Eye (tissue), 1 donor: ENCODE data around the gene PPP1R7.
A peak's percentile ranks its signal among the peaks of the same experiment; 100 is the strongest.

ENCODE experiments used
- DNase-seq: peaks from one replicate; pipeline ENCODE4 v3.0.0-alpha.2; 2015

PPP1R7 gene

GRCh38 chr2:241217320-241218031 lies 67.2 kb downstream of the PPP1R7 start:
- DNase-seq = peak; percentile 85

- peak; percentile 74 for DNase-seq
Observed at GRCh38 chr2:241218131-241219029, 68.1 kb downstream of the PPP1R7 start.

GRCh38 chr2:241219030-241219382 lies 68.7 kb downstream of the PPP1R7 start:
- peak; percentile 33 for DNase-seq

GRCh38 chr2:241219856-241220356 lies 69.6 kb downstream of the PPP1R7 start:
- DNase-seq = no peak

- DNase-seq = no peak
Observed at GRCh38 chr2:241223211-241224017, 73.1 kb downstream of the PPP1R7 start.

- DNase-seq = peak; percentile 79
Observed at GRCh38 chr2:241224018-241224850, 74.0 kb downstream of the PPP1R7 start.

- peak; percentile 21 for DNase-seq
Observed at GRCh38 chr2:241224851-241225438, 74.7 kb downstream of the PPP1R7 start.

GRCh38 chr2:241225545-241225944 lies 75.3 kb downstream of the PPP1R7 start:
- no peak for DNase-seq

- DNase-seq = no peak
Observed at GRCh38 chr2:241225983-241226382, 75.7 kb downstream of the PPP1R7 start.

- peak; percentile 51 for DNase-seq
Observed at GRCh38 chr2:241226723-241227572, 76.7 kb downstream of the PPP1R7 start.

- DNase-seq = no peak
Observed at GRCh38 chr2:241227594-241227993, 77.3 kb downstream of the PPP1R7 start.

- no peak for DNase-seq
Observed at GRCh38 chr2:241228081-241228859, 78.0 kb downstream of the PPP1R7 start.

- DNase-seq = no peak
Observed at GRCh38 chr2:241228860-241229516, 78.7 kb downstream of the PPP1R7 start.

GRCh38 chr2:241229563-241230401 lies 79.5 kb downstream of the PPP1R7 start:
- DNase-seq = no peak

GRCh38 chr2:241230435-241230834 lies 80.2 kb downstream of the PPP1R7 start:
- peak; percentile 30 for DNase-seq

- no peak for DNase-seq
Observed at GRCh38 chr2:241232736-241233575, 82.7 kb downstream of the PPP1R7 start.
